K562 (cell line): ENCODE results near the gene TEX14. TPM values are rescaled to one million over a fixed set of nuclear protein-coding genes. Genes with fewer than 3 reads are reported as not detected.
"Not testable (repeated sequence)": the region's sequence is repeated elsewhere in the genome, so short reads cannot be mapped to it uniquely, and the experiment has no call there.

Experiments
- ATAC-seq: fragments of 200-7000 bp; cut with Tn5 transposase; 3 replicates; pipeline ENCODE4 v1.9.1; 2020; ENCODE audit warnings: moderate library complexity
- BruUV-seq: library from RNA; stranded (reverse); fragments of 400-500 nt; replicated peaks from 2 replicates; lab custom pipeline; 2021; lab: Mats Ljungman, UMichigan
- CTCF ChIA-PET: fragments of 300-600 bp; formaldehyde crosslinking; extraction: SDS; loops from one replicate; lab custom pipeline; 2021; ENCODE audit warnings: low intra/inter-chr PET ratio; lab: Yijun Ruan, JAX
- POLR2A ChIA-PET: fragments of 300-600, 350-650 bp; sonication (Branson Sonifier 250); formaldehyde crosslinking; extraction: SDS; loops from one replicate; lab custom pipeline; 2021; ENCODE audit warnings: antibody characterized with exemption, inconsistent platforms; lab: Yijun Ruan, JAX
- DNase-seq, 4 experiments: peaks; one replicate each; pipeline versions ENCODE4 v3.0.0 to v3.0.0-alpha.2; 2011 to 2018; ENCODE audit warnings: low spot score in 3 of 4, mixed read lengths in 3 of 4; ENCODE audit errors: extremely low read depth in 1 of 4
- FAIRE-seq: peaks from 2 replicates; lab custom pipeline; 2011; peaks lifted over from hg19 to GRCh38; lab: Jason Lieb, UNC
- H2AFZ ChIP-seq: 2 replicates; pipeline ENCODE4 v1.6.0; 2011; ENCODE audit warnings: low read depth, low read length, control low read depth, inconsistent platforms
- H3K27ac ChIP-seq: fragments of 200-600 bp; 3 replicates; pipeline ENCODE4 v1.8.0; 2011; ENCODE audit warnings: low read depth, mild to moderate bottlenecking, control low read depth, inconsistent platforms, low read length, moderate library complexity, mixed read lengths; ENCODE audit errors: extremely low read depth
- H3K27me3 ChIP-seq, 2 experiments: fragments of 300-600 bp in 1 of 2; 2 replicates in 1 of 2; 3 replicates in 1 of 2; pipeline versions ENCODE4 v1.6.0 to v1.8.0; 2011; ENCODE audit warnings: inconsistent platforms in 2 of 2, low read length in 2 of 2, mild to moderate bottlenecking in 1 of 2, mixed read lengths in 1 of 2, moderate library complexity in 1 of 2; ENCODE audit not compliant: control insufficient read depth in 2 of 2, insufficient read depth in 2 of 2
- H3K36me3 ChIP-seq: fragments of 300-600 bp; 3 replicates; pipeline ENCODE4 v1.8.0; 2011; ENCODE audit warnings: mild to moderate bottlenecking, low read length, inconsistent platforms; ENCODE audit not compliant: control insufficient read depth, insufficient read depth
- H3K4me1 ChIP-seq, 2 experiments: fragments of 200-600 bp in 1 of 2; replicated peaks in 1 of 2; 2 replicates in 1 of 2; 3 replicates in 1 of 2; pipeline versions ENCODE4 v1.5.1 to v1.8.0; 2011; ENCODE audit warnings: inconsistent platforms in 2 of 2, low read length in 2 of 2, mild to moderate bottlenecking in 1 of 2, mixed read lengths in 1 of 2, moderate library complexity in 1 of 2; ENCODE audit not compliant: control insufficient read depth in 2 of 2, insufficient read depth in 2 of 2
- H3K4me2 ChIP-seq: 2 replicates; pipeline ENCODE4 v1.6.1; 2011; ENCODE audit warnings: low read length, control low read depth, inconsistent platforms, mixed read lengths; ENCODE audit not compliant: insufficient read depth
- H3K4me3 ChIP-seq: fragments of 200-600 bp; sonication (generic), shearing (Covaris generic); 2 replicates; pipeline ENCODE4 v1.5.1; 2016; ENCODE audit warnings: control low read depth, inconsistent platforms
- H3K79me2 ChIP-seq: fragments of 200-600 bp; 3 replicates; pipeline ENCODE4 v1.8.0; 2011; ENCODE audit warnings: low read length, inconsistent platforms; ENCODE audit not compliant: control insufficient read depth, insufficient read depth
- H3K9ac ChIP-seq, 2 experiments: 2 replicates each; pipeline versions ENCODE4 v1.6.0 to v1.6.1; 2011; ENCODE audit warnings: low read depth in 2 of 2, low read length in 2 of 2, control low read depth in 1 of 2, inconsistent platforms in 1 of 2, mild to moderate bottlenecking in 1 of 2, mixed read lengths in 1 of 2; ENCODE audit not compliant: insufficient read depth in 1 of 2
- H3K9me1 ChIP-seq: one replicate; pipeline ENCODE4 v1.6.0; 2011; ENCODE audit warnings: inconsistent platforms, mild to moderate bottlenecking, low read length, moderate library complexity; ENCODE audit not compliant: control insufficient read depth, insufficient read depth
- H3K9me3 ChIP-seq: replicated peaks from 2 replicates; pipeline ENCODE4 v1.5.1; 2011; ENCODE audit warnings: low read depth, low read length, inconsistent platforms; ENCODE audit not compliant: control insufficient read depth, insufficient read depth
- H4K20me1 ChIP-seq: replicated peaks from 2 replicates; pipeline ENCODE4 v1.6.1; 2011; ENCODE audit warnings: low read length, inconsistent platforms, mixed read lengths; ENCODE audit not compliant: control insufficient read depth, insufficient read depth
- CEBPB ChIP-seq: fragments of 450-650 bp; IDR thresholded peaks from 2 replicates; pipeline ENCODE4 v1.6.1; 2016; ENCODE audit warnings: missing genetic modification characterization, missing compliant biosample characterization
- CEBPG ChIP-seq, 3 experiments: fragments of 200-800 bp in 1 of 3; sonication (Bioruptor generic) in 1 of 3; sonication (generic) in 1 of 3; formaldehyde crosslinking in 1 of 3; IDR thresholded peaks in 2 of 3; conservative IDR thresholded peaks in 1 of 3; 2 replicates each; pipeline versions ENCODE4 v1.6.1 to v1.8.0; 2016 to 2022; ENCODE audit warnings: missing compliant biosample characterization in 2 of 3, missing genetic modification characterization in 2 of 3, mild to moderate bottlenecking in 1 of 3, missing genetic modification reagents in 1 of 3
- TAF15 ChIP-seq: fragments of 200-400 bp; formaldehyde crosslinking; IDR thresholded peaks from 2 replicates; pipeline ENCODE4 v1.6.1; 2017; ENCODE audit warnings: mild to moderate bottlenecking, low read depth, low read length, moderate library complexity
- WGBS: fragments of 100-300 bp; shearing (Covaris generic); methylation state at CpG from one replicate; pipeline ENCODE4 v1.1.6; 2016; ENCODE audit warnings: low coverage, mixed read lengths; ENCODE audit not compliant: insufficient coverage; ENCODE audit errors: missing lambda C conversion rate; 5-methylcytosine and 5-hydroxymethylcytosine counted together
- in situ Hi-C: fragments of 300-500 bp; cut with MboI; formaldehyde crosslinking; loops from 4 replicates; pipeline ENCODE4 v1.15.0; 2018; ENCODE audit warnings: inconsistent platforms, mixed read lengths
- intact Hi-C: fragments of 100-400 bp; cut with micrococcal nuclease; formaldehyde crosslinking; loops from 2 replicates; pipeline ENCODE4 v1.14.2; 2022
- polyA plus RNA-seq, 8 experiments: library from polyadenylated mRNA; depleted of rRNA in 4 of 8; stranded (reverse) in 5 of 8; unstranded in 3 of 8; fragments of >200 nt; fragmentation: Nextera tagmentation in 2 of 8; fragmentation: Illumina TruSeq in 1 of 8; extraction: Ambion mirVana in 2 of 8; extraction: Trizol in 1 of 8; gene quantifications; 2 replicates each; pipeline versions ENCODE4 v1.2.1 to v1.2.3, GENCODE V29; 2011 to 2014; ENCODE audit warnings: inconsistent platforms in 1 of 8, missing spikeins in 1 of 8
- total RNA-seq, 7 experiments: library from RNA; depleted of rRNA in 6 of 7; stranded (reverse); fragments of >200 nt in 6 of 7; fragmentation: Illumina TruSeq in 2 of 7; extraction: Trizol in 2 of 7; gene quantifications; 2 replicates each; pipeline versions ENCODE4 v1.2.1 to v1.2.3, GENCODE V29; 2011 to 2021; ENCODE audit warnings: low replicate concordance in 1 of 7
- TF ChIP-seq, protein P1 (sequence below), 3 experiments: fragments of 200-800 bp in 1 of 3; fragments of 250-450 bp in 1 of 3; fragments of 450-650 bp in 1 of 3; sonication (Bioruptor Pico) in 1 of 3; sonication (Bioruptor generic) in 1 of 3; formaldehyde crosslinking in 1 of 3; IDR thresholded peaks; 2 replicates each; pipeline versions ENCODE4 v1.6.1 to v1.8.0; 2016 to 2022; ENCODE audit warnings: mild to moderate bottlenecking in 2 of 3, missing genetic modification characterization in 2 of 3, missing compliant biosample characterization in 1 of 3, moderate library complexity in 1 of 3

The TEX14 gene
- total and polyA plus RNA-seq, 9 of the 15 experiments (the other 6 are each of a cell fraction or from before 2014, with no cell fraction given), result 0.05 to 0.12 (median 0.09) TPM; not detected in 1

DNA sequence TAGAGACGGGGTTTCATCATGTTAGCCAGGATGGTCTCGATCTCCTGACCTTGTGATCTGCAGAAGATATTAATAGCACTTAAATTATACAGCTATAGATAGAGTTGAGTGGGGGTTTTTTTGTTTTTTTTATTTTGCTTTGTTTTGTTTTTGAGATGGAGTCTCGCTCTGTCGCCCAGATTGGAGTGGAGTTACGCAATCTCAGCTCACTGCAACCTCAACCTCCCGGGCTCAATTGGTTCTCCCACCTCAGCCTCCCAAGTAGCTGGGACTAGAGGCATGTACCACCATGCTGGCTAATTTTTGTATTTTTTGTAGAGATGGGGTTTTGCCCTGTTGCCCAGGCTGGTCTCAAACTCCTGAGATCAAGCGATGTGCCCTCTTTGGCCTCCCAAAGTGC lies 1.8 kb downstream of the TEX14 start:
- WGBS, result 81% methylated on average over 7 of the region's 7 CpGs
- H3K4me1 ChIP-seq; ATAC-seq; DNase-seq; in situ Hi-C loops; CTCF ChIA-PET; H3K4me3 ChIP-seq; FAIRE-seq; H3K9ac ChIP-seq; H4K20me1 ChIP-seq; H3K4me2 ChIP-seq; H3K27me3 ChIP-seq; H2AFZ ChIP-seq; intact Hi-C loops; H3K9me1 ChIP-seq; H3K9me3 ChIP-seq; H3K27ac ChIP-seq; BruUV-seq; TF ChIP-seq CEBPG (CRISPR knock-in tag; IDR thresholded peaks at IDR 0.05): not testable (repeated sequence)
- Histone ChIP-seq H3K36me3 (peaks cover 18% of the 10 kb centered on the region), H3K79me2 (peaks cover 26% of the 10 kb centered on the region)
- TF ChIP-seq CEBPB (peak; percentile 84), CEBPG (tag; conservative IDR thresholded peaks at IDR 0.05 in 1 of 2, IDR thresholded peaks at IDR 0.05 in 1 of 2) (peak; percentile 34 to 84; a peak in 3 of 4 replicates)
- POLR2A ChIA-PET, result interaction anchor here (2.8 to 4.1 kb wide), 3 partner anchors 11 to 59 kb away, joined by 7 to 13 read pairs (median 11); no protein-coding TSS in a partner anchor

DNA sequence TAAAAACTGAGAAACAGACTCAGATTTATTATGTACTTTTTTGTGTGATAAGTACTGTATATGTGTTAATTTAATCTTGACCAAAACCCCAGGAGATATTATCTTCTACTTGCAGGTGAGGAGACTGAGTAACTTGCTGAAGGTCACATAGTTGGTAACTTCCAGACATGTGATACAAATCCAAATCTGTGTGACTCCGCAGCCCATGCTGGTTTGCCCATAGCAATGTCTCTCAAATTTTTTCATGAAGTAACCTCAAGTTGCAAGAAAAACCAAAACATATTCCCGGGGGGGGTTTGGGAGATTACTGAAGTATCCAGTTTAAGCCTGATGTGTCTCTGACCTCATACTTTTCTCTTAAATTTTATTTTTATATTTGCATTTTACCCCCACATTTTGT lies 3.3 kb downstream of the TEX14 start:
- peaks cover 3 to 6% of the 10 kb centered on the region in 2 experiments; a peak in 4 of 5 replicates for H3K4me1 ChIP-seq
- no peak overlapping the region for H3K4me2 ChIP-seq
- ChIA-PET POLR2A (interaction anchor here (0.7 to 4.1 kb wide), 5 partner anchors 10 to 107 kb away, joined by 3 to 13 read pairs (median 7); no protein-coding TSS in a partner anchor), CTCF (interaction anchor here (0.5 kb wide), 1 partner anchor 14 kb away, joined by 3 read pairs; no protein-coding TSS in a partner anchor)
- no peak overlapping the region for H2AFZ ChIP-seq
- DNase-seq, result no peak
- H3K9me3 ChIP-seq, result peaks cover 3% of the 10 kb centered on the region
- WGBS, result 36% methylated on average over 2 of the region's 2 CpGs
- no peak for ATAC-seq
- intact Hi-C loops (no loop called here), in situ Hi-C loops (loop anchor here (10.0 kb wide), 1 partner anchor 1236 kb away; no protein-coding TSS in a partner anchor)
- H3K36me3 ChIP-seq, result peaks cover 4% of the 10 kb centered on the region; the same call in 1 of the 3 replicates
- no peaks in the 10 kb centered on the region for H3K27me3 ChIP-seq
- no peaks in the 10 kb centered on the region for H3K9me1 ChIP-seq
- H3K9ac ChIP-seq, result no peak overlapping the region
- H4K20me1 ChIP-seq, result no peaks in the 10 kb centered on the region
- peaks cover 11% of the 10 kb centered on the region for H3K79me2 ChIP-seq
- FAIRE-seq, result no peak
- no peak overlapping the region for H3K4me3 ChIP-seq
- no peak overlapping the region for H3K27ac ChIP-seq
- TF ChIP-seq, protein P1, sequence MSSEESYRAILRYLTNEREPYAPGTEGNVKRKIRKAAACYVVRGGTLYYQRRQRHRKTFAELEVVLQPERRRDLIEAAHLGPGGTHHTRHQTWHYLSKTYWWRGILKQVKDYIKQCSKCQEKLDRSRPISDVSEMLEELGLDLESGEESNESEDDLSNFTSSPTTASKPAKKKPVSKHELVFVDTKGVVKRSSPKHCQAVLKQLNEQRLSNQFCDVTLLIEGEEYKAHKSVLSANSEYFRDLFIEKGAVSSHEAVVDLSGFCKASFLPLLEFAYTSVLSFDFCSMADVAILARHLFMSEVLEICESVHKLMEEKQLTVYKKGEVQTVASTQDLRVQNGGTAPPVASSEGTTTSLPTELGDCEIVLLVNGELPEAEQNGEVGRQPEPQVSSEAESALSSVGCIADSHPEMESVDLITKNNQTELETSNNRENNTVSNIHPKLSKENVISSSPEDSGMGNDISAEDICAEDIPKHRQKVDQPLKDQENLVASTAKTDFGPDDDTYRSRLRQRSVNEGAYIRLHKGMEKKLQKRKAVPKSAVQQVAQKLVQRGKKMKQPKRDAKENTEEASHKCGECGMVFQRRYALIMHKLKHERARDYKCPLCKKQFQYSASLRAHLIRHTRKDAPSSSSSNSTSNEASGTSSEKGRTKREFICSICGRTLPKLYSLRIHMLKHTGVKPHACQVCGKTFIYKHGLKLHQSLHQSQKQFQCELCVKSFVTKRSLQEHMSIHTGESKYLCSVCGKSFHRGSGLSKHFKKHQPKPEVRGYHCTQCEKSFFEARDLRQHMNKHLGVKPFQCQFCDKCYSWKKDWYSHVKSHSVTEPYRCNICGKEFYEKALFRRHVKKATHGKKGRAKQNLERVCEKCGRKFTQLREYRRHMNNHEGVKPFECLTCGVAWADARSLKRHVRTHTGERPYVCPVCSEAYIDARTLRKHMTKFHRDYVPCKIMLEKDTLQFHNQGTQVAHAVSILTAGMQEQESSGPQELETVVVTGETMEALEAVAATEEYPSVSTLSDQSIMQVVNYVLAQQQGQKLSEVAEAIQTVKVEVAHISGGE (CRISPR knock-in tag; IDR thresholded peaks at IDR 0.05), result peak in 1 of 3 experiments; percentile 47; a peak in 1 of 6 replicates
- TF ChIP-seq TAF15, result no peak
- no TSS peak for BruUV-seq
